Daoy (cell line): ENCODE data around the gene RFX2. TPM values are rescaled to one million over a fixed set of nuclear protein-coding genes. Genes with fewer than 3 reads are reported as not detected.
"Not testable (repeated sequence)": the region's sequence is repeated elsewhere in the genome, so short reads cannot be mapped to it uniquely, and the experiment has no call there.

ENCODE experiments used
- DNase-seq: peaks from one replicate; pipeline ENCODE4 v3.0.0-alpha.2; 2015; ENCODE audit warnings: low read depth
- total RNA-seq: library from RNA; depleted of rRNA; stranded (reverse); fragments of >200 nt; shearing (Covaris generic); gene quantifications from 2 replicates; pipeline ENCODE4 v1.2.3, GENCODE V29; 2014

The RFX2 gene
- total RNA-seq, 1 experiment from 2014 or later, result 11.1 TPM

DNA sequence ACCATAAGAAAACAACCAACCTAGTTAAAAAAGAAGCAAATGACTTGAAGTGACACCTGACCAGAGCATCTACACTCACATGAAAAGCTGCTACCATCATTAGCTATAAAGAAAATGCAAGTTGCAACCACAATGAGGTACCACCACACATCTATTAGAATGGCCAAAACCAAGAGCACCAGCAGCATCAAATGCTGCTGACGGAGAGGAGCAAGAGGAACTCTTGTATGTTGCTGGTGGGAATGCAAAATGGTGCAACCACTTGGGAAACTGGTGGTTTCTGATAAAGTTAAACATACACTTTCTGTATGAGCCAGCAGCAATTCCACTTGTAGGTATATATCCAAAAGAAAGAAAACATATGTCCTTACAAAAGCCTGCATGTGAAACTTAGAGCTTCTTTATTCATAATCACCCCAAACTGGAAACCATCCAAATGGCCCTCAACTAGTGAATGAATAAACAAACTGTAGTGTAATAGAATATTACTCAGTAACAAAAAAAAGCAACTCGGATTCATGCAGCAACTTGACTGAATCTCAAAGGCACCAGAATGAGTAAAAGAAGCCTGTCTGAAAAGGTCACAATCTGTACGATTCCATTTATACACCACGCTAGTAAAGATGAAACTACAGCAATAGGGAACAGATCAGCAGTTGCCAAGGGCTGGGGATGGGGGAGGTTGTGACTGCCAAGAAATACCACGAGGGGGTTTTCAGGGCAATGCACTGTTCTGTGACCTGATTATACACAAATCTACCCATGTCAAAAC, 71.5 kb downstream of the RFX2 start:
- DNase-seq, result no peak

DNA sequence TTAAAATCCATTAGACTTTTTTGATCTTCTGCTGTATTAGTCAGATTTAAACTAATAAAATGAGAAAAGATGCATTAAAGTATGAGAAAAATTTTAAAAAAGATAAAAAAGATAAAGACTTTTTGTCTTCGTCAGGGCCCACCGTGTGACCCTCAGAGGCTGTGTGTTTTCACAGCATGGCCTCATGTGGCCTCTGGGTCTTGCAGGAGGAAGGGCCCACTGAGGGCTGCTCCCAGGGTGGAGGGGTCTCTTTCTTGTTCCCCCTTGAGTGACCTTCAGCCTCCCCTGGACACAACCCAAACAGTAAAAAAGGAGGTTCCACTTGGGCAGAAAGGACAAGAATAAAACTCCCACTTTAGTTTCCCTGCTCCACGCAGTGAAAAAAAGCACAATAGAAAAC, 75.3 kb downstream of the RFX2 start:
- DNase-seq, result no peak

DNA sequence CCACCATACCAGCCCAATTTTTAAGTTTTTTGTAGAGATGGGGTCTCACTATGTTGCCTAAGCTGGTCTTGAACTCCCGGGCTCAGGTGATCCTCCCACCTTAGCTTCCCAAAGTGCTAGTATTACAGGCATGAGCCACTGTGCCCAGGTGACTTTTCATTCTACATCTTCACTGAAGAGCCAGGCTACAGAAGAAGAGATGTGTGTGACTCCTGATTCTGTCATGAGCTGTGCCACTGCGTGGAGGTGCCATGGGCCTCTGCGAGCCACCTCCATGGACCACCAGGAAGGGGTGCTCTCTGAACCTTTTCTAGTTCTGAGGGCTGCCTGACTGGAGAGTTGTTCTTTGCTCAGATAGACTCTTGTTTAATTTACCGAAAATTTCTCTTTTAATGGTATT, 75.8 kb downstream of the RFX2 start:
- no peak for DNase-seq

DNA sequence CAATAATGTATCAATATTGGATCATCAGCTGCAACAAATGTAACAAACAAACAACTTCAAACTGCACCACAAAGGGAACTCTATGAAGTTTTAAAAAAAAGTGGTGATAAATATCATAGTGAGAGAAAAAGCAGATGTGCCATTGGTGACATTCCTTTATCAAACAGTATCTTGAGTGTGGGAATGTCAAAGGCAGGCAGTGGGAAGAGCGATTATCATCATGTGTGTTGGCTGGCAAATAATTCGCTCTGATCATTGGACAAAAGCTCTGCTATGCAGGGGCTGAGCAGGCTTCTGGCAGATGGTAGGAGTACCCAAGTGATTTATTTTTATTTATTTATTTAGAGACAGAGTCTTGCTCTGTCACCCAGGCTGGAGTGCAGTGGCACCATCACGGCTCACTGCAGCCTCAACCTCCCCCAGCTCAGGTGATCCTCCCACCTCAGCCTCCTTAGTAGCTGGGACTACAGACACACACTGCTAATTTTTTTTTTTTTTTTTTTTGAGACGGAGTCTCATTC, 76.5 kb downstream of the RFX2 start:
- no peak for DNase-seq

DNA sequence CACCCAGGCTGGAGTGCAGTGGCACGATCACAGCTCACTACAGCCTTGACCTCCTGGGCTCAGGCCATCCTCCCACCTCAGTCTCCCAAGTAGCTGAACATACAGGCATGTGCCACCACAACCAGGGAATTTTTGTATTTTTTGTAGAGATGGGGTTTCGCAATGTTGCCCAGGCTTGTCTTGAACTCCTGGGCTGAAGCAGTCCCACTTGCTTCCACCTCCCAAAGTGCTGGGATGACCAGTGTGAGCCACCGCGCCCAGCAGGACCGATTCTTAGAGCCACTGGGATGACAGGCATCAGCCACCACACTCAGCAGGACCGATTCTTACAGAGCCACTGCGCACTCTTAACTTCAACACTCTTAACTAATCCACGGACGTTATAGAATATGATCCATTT, 77.5 kb downstream of the RFX2 start:
- DNase-seq, result no peak

DNA sequence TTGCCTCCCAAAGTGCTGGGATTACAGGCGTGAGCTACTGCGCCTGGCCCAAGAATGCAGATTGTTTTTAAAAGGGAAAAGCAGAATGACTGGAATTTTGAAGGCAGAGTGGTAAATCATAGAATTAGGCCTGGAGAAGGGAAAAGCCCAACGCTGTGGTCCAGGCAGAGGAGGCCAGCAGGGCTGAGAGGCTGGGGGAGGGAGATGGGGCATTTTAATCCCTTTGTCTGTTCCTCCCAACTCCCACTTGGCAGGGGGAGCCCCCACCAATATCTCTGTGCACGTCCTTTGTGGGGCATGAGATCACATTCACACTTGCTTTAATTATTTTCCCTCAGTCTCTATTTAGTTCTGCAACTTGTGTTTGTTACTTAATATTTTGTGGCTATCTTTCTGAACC, 77.9 kb downstream of the RFX2 start:
- DNase-seq, result no peak

DNA sequence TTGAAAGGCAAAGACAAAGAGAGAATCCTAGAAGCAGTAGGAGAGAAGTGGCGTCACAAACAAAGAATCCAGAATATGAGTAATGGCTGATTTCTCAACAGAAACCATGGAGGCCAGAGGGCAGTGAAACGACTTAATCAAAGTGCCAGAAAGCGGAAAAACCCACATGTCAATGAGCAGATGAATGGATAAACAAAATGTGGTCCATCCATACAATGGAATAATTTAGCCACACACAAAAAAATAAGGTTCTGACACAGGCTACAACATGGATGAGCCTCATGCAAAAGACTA, 80.1 kb downstream of the RFX2 start:
- no peak for DNase-seq

DNA sequence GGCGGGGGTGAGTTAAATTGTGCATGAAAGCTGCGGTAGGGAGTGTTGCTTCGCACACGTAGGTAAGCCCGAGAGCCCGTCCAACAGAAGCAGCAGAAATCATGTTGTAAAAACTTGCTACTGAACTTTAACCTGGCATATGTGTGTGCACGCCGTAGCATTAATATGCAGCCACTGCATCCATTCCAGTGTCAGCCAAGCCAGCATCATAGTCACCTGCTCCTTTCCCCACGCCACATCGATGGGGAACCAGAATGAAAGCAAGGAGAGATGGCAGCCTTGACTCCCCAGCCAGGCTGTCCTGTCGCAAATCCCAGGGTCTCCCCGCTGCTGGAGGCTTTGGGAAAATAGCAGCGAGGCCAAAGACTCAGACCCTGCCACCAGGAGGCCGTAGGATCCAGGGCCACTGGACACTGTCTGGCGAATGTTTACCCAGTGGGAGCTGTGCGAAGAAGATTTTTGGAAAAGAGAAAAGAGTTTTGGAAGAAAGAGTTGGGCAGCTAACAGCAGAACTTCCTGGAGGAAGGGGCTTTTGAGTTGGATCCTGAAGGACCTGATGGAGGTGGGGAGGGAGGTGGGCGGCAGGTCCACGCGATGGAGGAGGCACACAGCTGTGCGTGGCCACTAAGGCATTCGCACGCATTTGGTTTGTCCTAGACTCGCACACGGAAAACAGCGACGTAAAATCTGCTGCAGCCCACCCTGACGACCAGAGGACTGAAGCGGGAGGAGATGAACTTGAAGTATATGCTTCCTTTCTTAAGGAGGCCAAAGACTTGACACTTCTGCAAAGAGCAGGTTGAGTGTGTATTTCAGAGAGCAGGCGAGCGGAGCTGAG, 83.7 kb downstream of the RFX2 start:
- DNase-seq, result no peak

DNA sequence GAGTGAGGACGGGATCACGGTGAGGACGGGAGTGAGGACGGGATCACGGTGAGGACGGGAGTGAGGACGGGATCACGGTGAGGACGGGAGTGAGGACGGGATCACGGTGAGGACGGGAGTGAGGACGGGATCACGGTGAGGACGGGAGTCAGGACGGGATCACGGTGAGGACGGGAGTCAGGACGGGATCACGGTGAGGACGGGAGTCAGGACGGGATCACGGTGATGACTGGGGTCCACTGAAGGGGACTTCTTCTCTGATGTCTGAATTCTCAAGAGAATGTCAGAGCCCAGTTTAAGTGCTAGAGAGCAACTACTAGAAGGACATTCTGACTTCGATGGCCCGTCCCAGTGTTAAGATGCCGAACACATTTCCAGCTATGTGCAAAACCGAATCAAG, 85.5 kb downstream of the RFX2 start:
- DNase-seq, result not testable (repeated sequence)

DNA sequence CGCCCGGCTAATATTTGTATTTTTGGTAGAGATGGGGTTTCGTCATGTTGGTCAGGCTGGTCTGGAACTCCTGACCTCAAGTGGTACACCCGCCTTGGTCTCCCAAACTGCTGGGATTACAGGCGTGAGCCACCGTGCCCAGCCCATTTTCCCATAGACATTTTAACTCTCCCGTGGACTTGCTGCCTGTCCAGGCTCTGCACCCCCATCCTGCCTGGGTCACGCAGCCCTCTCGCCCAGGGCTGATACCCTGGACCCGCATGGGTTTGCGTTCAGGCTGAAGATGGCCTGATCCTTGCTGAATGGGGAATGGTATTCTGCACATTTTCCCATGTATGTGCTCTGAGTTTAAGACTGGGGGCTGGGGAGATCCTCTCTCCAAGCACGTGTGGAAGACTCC, 86.4 kb downstream of the RFX2 start:
- no peak for DNase-seq

DNA sequence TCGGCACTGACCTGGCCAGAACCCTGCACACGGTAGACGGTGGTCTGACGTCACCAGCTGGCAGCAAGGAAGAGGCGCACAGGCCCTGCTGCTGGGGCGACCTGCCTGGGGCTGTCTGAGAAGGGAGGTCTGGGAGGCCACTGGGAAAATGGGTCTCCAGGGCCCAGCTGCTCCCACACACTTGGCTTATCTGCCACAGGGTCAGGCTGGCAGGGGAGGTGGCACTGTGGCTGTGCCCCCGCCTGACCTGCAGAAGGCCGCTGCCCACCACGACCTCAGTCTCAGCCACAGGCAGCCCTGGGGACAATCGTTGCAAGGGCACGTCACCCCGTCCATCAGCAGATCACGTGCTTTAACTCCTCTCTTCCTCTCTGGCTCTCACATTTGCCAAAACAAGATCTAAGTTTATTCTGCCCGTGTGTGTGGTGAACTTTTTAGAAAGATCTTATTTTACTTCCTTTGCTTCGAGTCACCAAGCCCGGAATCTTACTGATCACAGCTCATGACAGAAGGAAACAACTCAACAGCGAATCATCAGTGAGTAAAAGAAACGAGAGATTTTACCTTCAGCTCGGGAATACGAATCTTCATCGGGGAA, 87.1 kb downstream of the RFX2 start:
- peak; percentile 25 for DNase-seq

DNA sequence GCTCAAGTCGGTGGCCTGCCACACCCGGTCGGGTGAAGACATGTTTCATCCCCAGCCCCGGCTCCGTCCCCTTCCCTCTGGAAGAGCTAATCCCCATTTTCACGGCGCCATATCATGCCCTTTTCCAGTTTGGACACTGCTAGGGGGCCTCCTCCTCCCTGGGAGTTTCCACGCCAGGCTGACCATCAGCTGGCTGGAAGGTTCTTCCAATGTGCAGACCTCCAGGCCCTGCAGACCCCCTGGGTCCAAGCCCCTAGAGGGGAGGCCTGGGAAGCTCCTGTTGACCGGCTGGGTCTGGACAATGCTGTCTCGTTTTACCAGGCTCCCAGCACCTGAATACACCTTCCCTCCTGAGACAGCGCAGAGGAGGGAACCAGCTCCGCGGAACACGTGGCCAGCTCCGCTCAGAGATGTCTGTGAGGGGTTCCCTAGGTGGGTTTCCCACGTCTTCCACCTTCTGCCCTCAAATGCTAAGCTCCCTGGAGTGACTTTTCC, 87.7 kb downstream of the RFX2 start:
- no peak for DNase-seq

DNA sequence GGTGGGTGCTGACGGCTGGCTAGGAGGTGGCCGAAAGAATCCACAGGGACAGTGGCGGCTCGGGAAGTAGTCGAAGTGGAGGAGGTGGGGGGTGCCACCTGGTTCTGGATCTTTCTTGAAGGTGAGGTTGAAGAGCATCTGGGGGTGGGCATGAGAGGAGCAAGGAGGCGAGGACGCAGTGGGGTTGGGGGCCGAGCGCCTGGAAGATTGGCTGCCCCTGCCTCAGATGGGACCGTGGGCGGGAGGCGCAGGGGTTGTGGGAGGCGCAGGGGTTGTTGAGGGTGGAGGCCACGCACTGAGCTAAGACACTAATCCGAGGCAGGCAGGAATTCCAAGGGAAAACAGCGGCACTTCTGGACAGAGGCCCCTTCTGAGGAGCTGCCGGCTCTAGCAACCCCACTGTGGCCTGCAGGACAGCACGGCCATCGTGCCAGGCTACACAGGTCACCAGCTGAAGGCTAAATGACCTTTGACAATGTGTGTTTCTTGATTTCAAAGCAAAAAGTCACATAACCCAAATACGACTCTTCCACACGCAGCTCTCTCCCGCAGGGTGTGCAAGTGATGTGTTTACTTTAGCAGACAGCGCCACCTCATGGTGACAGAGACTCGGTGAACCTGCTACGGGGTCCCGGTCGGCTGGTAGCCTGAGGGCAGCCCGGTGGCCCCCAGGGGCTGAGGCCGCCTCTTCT, 88.3 kb downstream of the RFX2 start:
- DNase-seq, result peak; percentile 74

DNA sequence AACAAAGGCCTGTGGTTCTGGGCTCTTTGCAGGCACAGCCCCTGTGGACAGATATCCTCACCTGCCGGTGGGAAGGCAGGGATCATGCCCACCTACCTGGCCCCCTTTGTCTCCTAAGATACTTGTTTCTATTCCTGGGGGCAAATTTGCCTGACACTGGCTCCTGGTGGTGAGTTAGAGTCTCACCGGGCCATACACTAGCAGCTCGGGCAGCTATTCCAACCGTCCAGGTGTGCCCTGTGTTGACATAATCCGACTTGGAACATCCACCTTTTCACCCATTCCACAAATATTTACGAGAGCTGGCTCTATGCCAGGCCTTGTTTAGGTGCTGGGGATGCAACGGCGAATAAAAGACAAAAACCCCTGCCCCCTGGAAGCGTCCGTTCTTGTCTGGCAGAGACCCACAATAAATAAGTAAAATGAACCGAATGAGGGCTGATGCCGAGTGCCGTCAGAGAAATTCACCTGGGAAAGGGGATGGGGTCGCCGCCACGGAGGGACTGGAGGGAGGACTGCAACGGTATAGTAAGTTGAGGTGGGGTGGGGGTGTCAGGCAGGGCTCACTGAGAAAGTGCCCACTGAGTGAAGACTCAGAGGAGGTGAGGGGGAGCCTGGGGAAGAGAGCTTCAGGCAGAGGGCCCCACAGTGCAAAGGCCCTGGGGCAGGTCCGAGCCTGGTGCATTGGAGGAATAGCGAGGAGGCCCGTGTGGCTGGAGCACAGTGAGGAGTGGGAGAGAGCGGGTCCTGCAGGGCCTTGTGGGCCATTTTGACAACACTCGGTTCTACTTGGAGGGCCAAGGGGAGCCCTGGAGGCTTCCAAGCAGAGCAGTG, 89.1 kb downstream of the RFX2 start:
- no peak for DNase-seq

DNA sequence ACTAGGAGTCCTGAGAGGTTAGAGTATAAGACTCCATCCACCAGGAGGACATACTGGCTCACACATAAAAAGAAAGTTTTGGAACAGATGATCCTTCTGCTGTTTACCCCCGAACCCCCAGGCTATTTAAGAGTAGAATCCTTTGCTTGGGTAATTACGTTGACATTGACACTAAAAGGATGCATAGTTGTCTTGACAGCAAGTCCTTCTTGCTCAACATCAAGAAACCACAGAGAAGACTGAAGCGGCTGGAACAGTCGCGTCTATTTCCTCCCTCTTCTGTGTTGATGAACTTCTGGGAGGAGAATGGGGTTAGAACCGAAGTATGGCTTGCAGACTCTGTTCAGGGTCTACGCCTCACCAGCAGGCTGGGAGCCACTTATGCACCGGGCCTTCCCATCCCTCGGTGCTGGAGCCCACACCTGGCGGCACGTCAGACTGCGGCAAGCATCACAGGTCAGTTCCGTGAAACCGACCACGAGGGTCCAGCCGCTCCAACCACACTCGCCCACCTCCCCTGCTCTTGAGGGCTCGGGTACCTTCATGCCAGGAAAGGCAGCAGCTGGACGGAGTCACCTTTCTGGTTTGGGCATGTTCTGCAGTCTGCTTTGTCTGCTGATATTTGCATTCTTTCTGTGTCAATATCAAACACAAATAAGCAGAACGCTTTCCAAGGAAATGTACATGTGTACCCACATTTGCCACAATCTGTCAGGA, 90.0 kb downstream of the RFX2 start:
- DNase-seq, result no peak

DNA sequence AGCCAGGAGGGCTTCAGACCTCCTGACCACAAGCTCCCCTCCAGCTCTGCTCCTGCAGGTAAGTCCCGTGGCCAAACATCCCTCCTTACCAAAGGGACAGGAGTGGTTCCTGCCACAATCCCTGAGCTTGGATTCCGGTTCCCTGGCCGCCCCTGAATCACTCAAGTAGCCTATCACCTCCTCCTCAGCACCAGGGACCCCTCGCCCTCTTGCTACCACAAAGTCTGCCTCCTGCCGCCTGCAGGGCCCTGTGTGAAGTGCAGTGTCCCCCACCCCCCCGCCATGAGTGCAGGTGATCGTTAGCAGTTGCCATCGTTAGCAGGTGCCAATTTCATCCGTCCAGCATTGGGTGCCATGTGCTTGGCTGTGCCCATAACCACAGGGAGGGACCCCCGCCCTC, 91.5 kb downstream of the RFX2 start:
- no peak for DNase-seq

DNA sequence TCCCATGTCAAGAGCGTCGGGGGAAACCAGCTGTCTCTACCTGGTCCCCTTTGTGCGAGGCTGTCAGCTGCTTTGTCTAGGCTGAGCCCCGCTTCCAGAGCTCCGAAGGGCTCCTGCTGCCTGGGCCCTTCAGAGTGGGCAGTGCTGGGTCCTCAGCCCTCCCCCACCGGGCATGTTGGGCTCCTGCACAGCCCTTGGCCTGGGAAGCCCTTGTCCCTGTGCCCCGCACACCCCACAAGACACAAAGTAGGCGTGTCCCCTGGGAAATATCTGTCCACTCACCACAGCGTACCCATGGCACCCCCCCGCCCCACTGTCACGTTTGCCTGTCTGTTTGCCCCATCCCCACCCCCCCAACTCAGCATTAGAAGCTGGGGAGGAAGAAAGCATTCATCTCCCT, 92.7 kb downstream of the RFX2 start:
- DNase-seq, result no peak

DNA sequence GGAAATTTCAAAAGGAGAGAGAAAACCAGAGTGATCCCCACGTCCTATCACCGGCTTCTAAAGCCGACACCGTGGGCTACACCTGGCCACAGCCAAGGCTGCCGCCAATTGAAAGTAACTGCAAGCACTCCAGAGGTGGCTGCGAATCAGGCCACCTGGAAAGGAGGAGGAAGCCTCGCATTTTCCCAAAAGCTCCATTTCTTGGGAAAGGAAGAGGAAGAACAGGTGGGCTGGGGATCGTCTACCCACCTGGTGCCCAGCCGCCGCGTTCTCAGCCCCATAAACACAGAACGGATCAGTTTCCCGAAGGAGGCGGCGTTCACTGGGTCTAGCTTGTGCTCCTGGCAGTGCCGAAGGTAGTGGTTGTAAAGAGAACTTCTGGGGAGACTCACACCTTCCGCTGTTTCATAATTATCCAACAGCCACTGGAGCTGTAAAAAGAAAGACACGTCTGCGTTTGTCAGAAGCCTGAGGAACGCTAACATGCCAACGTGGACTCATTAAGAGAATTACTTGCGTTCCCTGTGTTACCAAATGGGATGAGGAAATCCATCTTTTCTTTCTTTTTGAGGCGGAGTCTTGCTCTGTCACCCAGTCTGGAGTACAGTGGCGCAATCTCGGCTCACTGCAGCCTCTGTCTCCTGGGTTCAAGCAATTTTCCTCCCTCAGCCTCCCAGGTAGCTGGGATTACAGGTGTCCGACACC, 94.3 kb downstream of the RFX2 start:
- DNase-seq, result no peak

DNA sequence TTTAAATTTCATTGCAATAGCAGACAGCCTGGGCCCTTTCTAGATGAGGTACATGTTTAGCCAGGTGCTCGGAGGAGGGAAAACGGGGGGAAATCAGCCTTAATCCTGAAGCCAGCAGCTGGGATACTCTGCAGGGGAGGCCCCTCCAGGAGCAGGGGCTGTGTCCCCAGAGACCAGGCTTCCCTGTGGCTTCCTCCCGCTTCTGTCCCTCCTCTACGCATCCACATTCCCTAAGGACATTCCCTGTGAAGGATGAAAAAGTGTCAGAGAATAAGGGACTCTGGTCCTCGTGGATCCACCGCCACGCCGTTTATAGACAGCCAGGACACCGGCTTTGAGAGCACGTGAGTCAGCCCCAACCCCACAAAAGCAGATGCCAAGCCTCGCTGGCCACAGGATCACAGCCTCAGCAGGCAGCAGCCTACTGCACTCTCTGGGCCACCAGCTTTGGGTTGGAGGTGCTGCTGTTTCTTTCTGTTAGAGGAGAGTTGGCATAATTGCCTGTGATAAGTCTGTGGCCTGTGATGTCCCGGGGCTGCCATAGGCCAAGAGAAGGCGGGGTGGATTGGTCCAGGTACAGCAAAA, 95.7 kb downstream of the RFX2 start:
- DNase-seq, result no peak
